ENCODE data around the gene CCL8.

Gene CCL8

GRCh38 chr17:34368196-34368945, 49.1 kb downstream of the CCL8 start:
- no peak for DNase-seq

GRCh38 chr17:34368946-34369500, 49.8 kb downstream of the CCL8 start:
- peak; percentile 74 to 88 for DNase-seq

- no peak for DNase-seq
Measured at GRCh38 chr17:34369571-34369970, 50.3 kb downstream of the CCL8 start.

- peak in 1 of 2 donors; percentile 64 for DNase-seq
Measured at GRCh38 chr17:34370376-34370996, 51.3 kb downstream of the CCL8 start.

- peak; percentile 55 to 62 for DNase-seq
Measured at GRCh38 chr17:34370997-34371395, 51.8 kb downstream of the CCL8 start.
